Neural progenitor cell (in vitro differentiated cells): Measurements from ENCODE around the gene HELZ2.

ENCODE experiments used
- CTCF ChIP-seq: fragments of 200-600 bp; sonication (generic); IDR thresholded peaks from 2 replicates; pipeline ENCODE4 v1.5.1; 2017; ENCODE audit warnings: antibody characterized with exemption, mild to moderate bottlenecking
- EZH2 ChIP-seq: fragments of 200-600 bp; sonication (generic); IDR thresholded peaks from 2 replicates; pipeline ENCODE4 v1.6.1; 2017; ENCODE audit warnings: antibody characterized with exemption, mild to moderate bottlenecking, moderate library complexity
- EZH2phosphoT487 ChIP-seq: fragments of 200-600 bp; sonication (generic); IDR thresholded peaks from 2 replicates; pipeline ENCODE4 v1.6.1; 2017; ENCODE audit warnings: antibody characterized with exemption

- no peak for TF ChIP-seq CTCF
- TF ChIP-seq EZH2 = no peak
- TF ChIP-seq EZH2phosphoT487 = no peak
Measured at GRCh38 chr20:63617092-63617875, 43.2 kb upstream of the HELZ2 start.
